Epithelial cell of proximal tubule (primary cell): ENCODE measurements around the gene RIMOC1. TPM values are rescaled to one million over a fixed set of nuclear protein-coding genes. Genes with fewer than 3 reads are reported as not detected.
A peak's percentile ranks its signal among the peaks of the same experiment; 100 is the strongest.
"Not testable (repeated sequence)": the region's sequence is repeated elsewhere in the genome, so short reads cannot be mapped to it uniquely, and the experiment has no call there.

Experiments used
- DNase-seq: peaks from one replicate; pipeline ENCODE4 v3.0.0-alpha.2; 2011; ENCODE audit warnings: low read depth
- H3K4me3 ChIP-seq: 2 replicates; pipeline ENCODE4 v1.5.1; 2011; ENCODE audit warnings: low read depth, mild to moderate bottlenecking, low read length
- CTCF ChIP-seq: conservative IDR thresholded peaks from 2 replicates; pipeline ENCODE4 v1.5.1; 2012; ENCODE audit warnings: low read depth, mild to moderate bottlenecking, low read length
- total RNA-seq: library from RNA; depleted of rRNA; stranded (reverse); fragments of >200 nt; gene quantifications from 2 replicates; pipeline ENCODE4 v1.2.3, GENCODE V29; 2015

The RIMOC1 gene
- total RNA-seq, 1 donor from 2014 or later: 14.8 TPM

GRCh38 chr5:41925555-41925951 is 21.4 kb downstream of the RIMOC1 start:
- TF ChIP-seq CTCF: no peak
- DNase-seq: no peak
- peak overlapping the region; percentile 75 for H3K4me3 ChIP-seq

- no peak overlapping the region for H3K4me3 ChIP-seq
- no peak for DNase-seq
- no peak for TF ChIP-seq CTCF
These were observed 23.5 kb downstream of the RIMOC1 start for GRCh38 chr5:41927604-41928003.

GRCh38 chr5:41929035-41929434 is 24.9 kb downstream of the RIMOC1 start:
- DNase-seq: no peak

GRCh38 chr5:41932770-41933169 is 28.6 kb downstream of the RIMOC1 start:
- DNase-seq: no peak
- no peak overlapping the region for H3K4me3 ChIP-seq
- TF ChIP-seq CTCF: no peak

More at GRCh38 chr5:41929035-41929434, 24.9 kb downstream of the RIMOC1 start:
- no peak overlapping the region for H3K4me3 ChIP-seq
- TF ChIP-seq CTCF: no peak

- no peak for TF ChIP-seq CTCF
- DNase-seq: no peak
- H3K4me3 ChIP-seq: no peak overlapping the region
These were observed 31.4 kb downstream of the RIMOC1 start for GRCh38 chr5:41935544-41935943.

GRCh38 chr5:41940641-41941040 is 36.5 kb downstream of the RIMOC1 start:
- no peak overlapping the region for H3K4me3 ChIP-seq
- no peak for TF ChIP-seq CTCF
- no peak for DNase-seq

GRCh38 chr5:41945332-41945955 is 41.3 kb downstream of the RIMOC1 start:
- not testable (repeated sequence) for H3K4me3 ChIP-seq, DNase-seq
